Neural crest cell (in vitro differentiated cells): ENCODE results near the gene AFAP1. TPM values are rescaled to one million over a fixed set of nuclear protein-coding genes. Genes with fewer than 3 reads are reported as not detected.

Source experiments
- DNase-seq: peaks from one replicate; pipeline ENCODE4 v3.0.0; 2021; ENCODE audit warnings: low read depth, mixed read lengths, low spot score
- H3K27ac Mint-ChIP-seq: one replicate; pipeline ENCODE4 v1.8.0; 2021; ENCODE audit warnings: mild to moderate bottlenecking, mixed read lengths; ENCODE audit not compliant: unreplicated experiment
- H3K27me3 Mint-ChIP-seq: 2 replicates; pipeline ENCODE4 v1.8.0; 2021; ENCODE audit warnings: low read depth, mild to moderate bottlenecking, mixed read lengths
- H3K36me3 Mint-ChIP-seq: 2 replicates; pipeline ENCODE4 v1.8.0; 2021; ENCODE audit warnings: low read depth, mild to moderate bottlenecking, mixed read lengths
- H3K4me1 Mint-ChIP-seq: 2 replicates; pipeline ENCODE4 v1.8.0; 2021; ENCODE audit warnings: mixed read lengths
- H3K4me3 Mint-ChIP-seq: one replicate; pipeline ENCODE4 v1.8.0; 2021; ENCODE audit warnings: mild to moderate bottlenecking, mixed read lengths
- H3K9me3 Mint-ChIP-seq: 2 replicates; pipeline ENCODE4 v1.8.0; 2021; ENCODE audit warnings: mixed read lengths
- CTCF ChIP-seq: fragments of 200-600 bp; sonication (generic); conservative IDR thresholded peaks from 2 replicates; pipeline ENCODE4 v1.5.0; 2021; ENCODE audit warnings: antibody characterized with exemption, mild to moderate bottlenecking
- total RNA-seq: library from RNA; stranded (reverse); gene quantifications from 2 replicates; pipeline ENCODE4 v1.2.1, GENCODE V29; 2021

Gene AFAP1
- total RNA-seq, 1 donor from 2014 or later, result 28.1 TPM

GRCh38 chr4:7959078-7959477 is 19.4 kb upstream of the AFAP1 start:
- DNase-seq, result no peak
- H3K27ac Mint-ChIP-seq, result peak overlapping the region; percentile 53
- no peaks in the 10 kb centered on the region for H3K27me3 Mint-ChIP-seq
- no peak for TF ChIP-seq CTCF
- H3K36me3 Mint-ChIP-seq, result no peaks in the 10 kb centered on the region
- H3K4me3 Mint-ChIP-seq, result no peak overlapping the region
- H3K4me1 Mint-ChIP-seq, result peaks cover 36% of the 10 kb centered on the region
- H3K9me3 Mint-ChIP-seq, result no peaks in the 10 kb centered on the region

- no peak overlapping the region for H3K27ac Mint-ChIP-seq
- no peak for TF ChIP-seq CTCF
- H3K4me3 Mint-ChIP-seq, result no peak overlapping the region
- DNase-seq, result no peak
- peaks cover 5% of the 10 kb centered on the region for H3K9me3 Mint-ChIP-seq
- no peaks in the 10 kb centered on the region for H3K36me3 Mint-ChIP-seq
- peaks cover 27% of the 10 kb centered on the region for H3K4me1 Mint-ChIP-seq
- no peaks in the 10 kb centered on the region for H3K27me3 Mint-ChIP-seq
Measured at GRCh38 chr4:7956934-7957656, 17.4 kb upstream of the AFAP1 start.

GRCh38 chr4:7956270-7956808 is 16.7 kb upstream of the AFAP1 start:
- TF ChIP-seq CTCF, result no peak
- H3K27ac Mint-ChIP-seq, result no peak overlapping the region
- H3K36me3 Mint-ChIP-seq, result no peaks in the 10 kb centered on the region
- DNase-seq, result no peak
- no peaks in the 10 kb centered on the region for H3K27me3 Mint-ChIP-seq
- peaks cover 9% of the 10 kb centered on the region for H3K9me3 Mint-ChIP-seq
- no peak overlapping the region for H3K4me3 Mint-ChIP-seq
- H3K4me1 Mint-ChIP-seq, result peaks cover 27% of the 10 kb centered on the region

- TF ChIP-seq CTCF, result no peak
- H3K9me3 Mint-ChIP-seq, result peaks cover 9% of the 10 kb centered on the region
- no peaks in the 10 kb centered on the region for H3K27me3 Mint-ChIP-seq
- no peak overlapping the region for H3K4me3 Mint-ChIP-seq
- H3K4me1 Mint-ChIP-seq, result peaks cover 20% of the 10 kb centered on the region
- no peak for DNase-seq
- H3K36me3 Mint-ChIP-seq, result no peaks in the 10 kb centered on the region
- H3K27ac Mint-ChIP-seq, result no peak overlapping the region
Measured at GRCh38 chr4:7955393-7955792, 15.7 kb upstream of the AFAP1 start.

- DNase-seq, result no peak
- Mint-ChIP-seq H3K27me3 (no peaks in the 10 kb centered on the region), H3K4me1 (peaks cover 31% of the 10 kb centered on the region), H3K9me3 (peaks cover 9% of the 10 kb centered on the region), H3K36me3 (no peaks in the 10 kb centered on the region), H3K27ac (peak overlapping the region; percentile 23), H3K4me3 (no peak overlapping the region)
- no peak for TF ChIP-seq CTCF
Measured at GRCh38 chr4:7952615-7953014, 13.0 kb upstream of the AFAP1 start.
